ENCODE data around the gene TYW5.

The TYW5 gene

DNA sequence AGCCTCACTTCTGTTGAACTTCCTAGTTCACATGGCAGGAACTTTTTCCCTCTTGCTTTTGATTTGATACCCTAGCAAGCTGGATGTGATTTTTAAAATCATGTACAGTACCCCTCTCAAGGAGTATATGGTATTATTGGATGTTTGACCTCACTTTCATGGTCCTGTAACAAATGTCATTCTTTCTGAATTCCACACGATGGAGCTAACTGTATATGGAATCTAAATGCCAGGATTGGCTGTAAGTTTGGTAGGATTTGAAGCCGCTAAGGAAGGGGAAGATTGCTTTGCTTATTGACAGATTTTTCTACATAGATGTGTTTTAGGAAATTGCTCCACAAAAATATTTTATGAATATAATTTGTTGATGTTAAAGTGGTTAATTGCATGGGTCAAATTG lies 18.4 kb upstream of the TYW5 start:
- no peak for DNase-seq (ENCODE audit: low read depth)

DNA sequence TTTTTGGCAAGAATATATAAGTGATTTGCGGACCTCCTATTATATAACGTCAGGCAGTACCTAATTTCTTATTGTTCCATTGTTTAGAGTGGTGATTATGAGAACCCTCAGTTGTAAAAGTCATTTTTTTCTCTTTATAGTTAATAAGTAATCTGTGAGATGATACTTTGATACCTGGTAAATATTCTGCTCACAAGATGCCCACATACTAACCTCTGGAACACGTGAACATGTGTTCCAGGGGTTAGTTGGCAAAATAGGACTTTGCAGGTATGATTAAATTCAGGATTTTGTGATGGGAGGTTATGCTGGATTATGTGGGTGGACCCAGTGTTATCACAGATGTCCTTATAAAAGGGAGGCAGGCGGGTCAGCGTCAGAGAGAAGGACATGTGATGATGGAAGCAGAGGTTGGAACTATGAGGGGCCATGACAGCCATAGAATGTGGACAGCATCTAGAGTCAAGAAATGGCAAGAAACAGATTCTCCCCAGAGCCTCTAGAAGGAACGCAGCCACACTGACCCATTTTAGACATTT lies 16.9 kb upstream of the TYW5 start:
- no peak for DNase-seq (ENCODE audit: low read depth)

DNA sequence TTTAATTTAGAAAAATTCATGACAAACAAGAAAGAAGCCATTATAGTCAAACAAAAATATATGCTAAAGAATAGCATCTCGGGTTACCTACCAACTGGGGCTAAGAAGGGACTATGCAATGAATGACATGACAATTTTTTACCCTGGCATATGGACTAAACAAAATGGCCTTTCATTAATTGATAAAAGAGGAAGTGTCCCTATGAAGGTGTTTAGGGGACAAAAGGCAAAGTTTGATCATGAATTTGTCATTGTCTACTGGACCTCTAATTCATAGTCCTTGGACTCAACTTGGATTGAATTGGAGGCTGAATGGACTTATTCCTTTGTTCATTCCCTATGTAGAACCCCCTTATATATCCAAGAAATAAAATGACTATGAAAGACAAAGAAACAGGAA lies 12.8 kb upstream of the TYW5 start:
- no peak for DNase-seq (ENCODE audit: low read depth)

DNA sequence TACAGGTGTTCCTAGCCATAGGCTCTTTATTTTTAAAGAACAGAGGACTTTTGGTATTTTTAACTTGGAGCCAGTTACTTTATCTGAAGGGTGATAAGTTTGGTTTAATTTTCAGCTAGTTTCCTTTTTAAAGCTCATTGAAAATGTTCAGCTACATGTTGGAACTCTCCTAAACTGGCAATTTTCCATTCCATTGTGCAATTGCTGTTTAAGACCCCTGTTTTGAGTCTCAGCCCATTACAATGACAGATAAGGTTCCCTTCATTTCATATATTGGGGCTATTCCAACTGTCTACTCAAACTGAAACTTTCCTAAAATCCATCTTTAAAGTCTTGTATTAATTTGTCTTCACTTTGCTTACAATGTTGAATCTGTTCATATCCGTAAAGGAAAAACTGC lies 11.7 kb upstream of the TYW5 start:
- DNase-seq (ENCODE audit: low read depth), result no peak

DNA sequence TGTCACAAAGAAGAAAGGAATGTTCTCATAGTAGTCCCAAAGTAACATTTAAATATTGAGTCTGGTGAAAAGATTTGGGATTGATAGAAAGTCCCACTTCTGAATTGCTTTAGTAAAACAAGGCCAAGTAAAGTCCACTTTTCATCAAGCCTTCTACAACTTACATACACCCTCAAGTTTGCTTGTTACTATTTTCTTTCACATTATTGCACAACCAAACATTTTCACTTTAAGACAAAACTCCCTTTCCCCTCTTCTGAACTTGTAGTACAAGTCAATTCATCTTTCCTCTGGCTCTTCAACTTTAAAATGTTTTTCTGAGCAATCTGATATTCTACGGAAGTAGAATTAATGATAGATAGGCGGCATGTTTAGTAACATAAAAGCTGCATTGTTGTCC lies 11.1 kb upstream of the TYW5 start:
- no peak for DNase-seq (ENCODE audit: low read depth)

DNA sequence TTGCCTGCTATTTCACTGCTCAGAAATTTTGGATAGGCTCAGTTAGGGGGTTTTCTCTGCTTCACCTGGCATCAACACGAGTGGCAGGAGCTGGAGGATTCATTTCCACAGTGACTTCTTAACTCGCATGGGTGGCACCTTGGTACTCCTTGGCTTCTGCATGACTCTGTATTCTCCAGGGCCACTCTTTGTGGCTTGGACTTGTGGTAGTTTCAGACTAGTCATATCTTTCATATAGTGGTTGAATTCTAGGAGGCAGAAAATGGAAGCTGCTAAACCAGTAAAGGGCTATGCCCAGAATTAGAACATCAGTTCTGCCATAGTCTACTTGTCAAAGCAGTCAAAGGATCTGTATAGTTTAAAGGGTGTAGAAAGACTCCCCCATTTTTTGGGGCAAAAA lies 6.9 kb upstream of the TYW5 start:
- DNase-seq (ENCODE audit: low read depth), result no peak

DNA sequence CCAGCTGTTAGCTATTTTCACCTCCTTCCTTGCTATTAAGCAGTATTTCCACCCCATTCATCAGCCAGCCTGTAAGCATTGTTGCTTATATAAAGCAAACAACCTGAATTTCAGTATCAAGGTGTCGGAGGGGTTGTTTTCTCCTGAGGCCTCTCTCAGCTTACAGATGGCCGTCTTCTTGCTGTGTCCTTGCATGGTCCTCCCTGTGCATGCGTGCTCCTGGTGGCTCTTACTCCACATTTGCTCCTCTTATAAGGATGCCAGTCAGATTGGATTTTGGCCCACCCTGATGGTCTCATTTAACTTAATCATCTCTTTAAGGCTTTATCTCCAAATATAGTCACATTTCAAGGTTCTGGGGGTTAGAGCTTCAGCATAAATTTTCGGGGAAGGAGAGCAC lies 2.7 kb upstream of the TYW5 start:
- DNase-seq (ENCODE audit: low read depth), result no peak

DNA sequence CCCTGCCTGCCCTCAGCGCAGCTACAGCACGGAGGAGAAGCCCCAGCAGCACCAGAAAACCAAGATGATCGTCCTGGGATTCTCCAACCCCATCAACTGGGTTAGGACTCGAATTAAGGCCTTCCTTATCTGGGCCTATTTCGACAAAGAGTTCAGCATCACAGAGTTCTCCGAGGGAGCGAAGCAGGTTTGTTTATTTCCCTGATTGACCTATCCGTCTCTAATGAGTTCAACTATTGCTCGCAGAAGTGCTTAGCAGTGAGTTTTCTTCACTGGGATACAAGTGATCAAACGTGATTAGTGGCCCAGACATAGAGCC lies 730 bp upstream of the TYW5 start:
- no peak for DNase-seq (ENCODE audit: low read depth)

DNA sequence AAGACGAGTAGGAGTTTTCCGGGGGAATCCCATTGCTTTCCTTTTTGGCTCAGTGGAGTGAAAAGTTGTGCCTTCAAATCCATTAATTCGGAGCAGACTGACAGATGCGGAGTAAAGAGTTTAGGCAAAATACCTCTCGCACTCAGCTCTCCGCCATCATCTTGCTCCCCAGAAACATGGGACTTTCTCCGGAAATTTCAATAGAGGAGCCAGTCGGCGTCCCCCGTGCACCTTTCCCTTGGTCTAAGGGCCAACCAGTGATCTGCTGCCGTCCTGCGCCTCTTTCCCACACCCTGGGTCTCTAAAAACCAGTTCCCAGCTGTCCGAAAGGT lies 318 bp downstream of the TYW5 start:
- no peak for DNase-seq (ENCODE audit: low read depth)

DNA sequence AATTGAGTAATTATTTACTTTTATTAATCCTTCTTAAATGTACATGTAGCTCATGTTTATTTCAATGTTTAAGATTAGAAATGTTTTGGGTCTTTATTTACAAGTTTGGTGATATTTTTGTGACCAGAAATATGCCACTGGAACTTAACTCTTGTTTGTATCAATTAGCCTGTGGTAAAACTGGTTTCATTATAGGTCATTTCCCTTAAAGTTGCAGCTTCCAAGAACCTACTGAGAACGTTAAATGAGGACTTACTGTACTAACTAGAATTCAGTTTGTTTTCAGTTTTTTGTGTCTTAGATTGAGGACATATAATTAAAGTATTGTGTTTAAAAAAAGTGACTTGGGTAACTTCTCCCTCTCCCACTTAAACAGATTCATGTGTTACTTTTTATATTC lies 4.3 kb downstream of the TYW5 start:
- no peak for DNase-seq (ENCODE audit: low read depth)

DNA sequence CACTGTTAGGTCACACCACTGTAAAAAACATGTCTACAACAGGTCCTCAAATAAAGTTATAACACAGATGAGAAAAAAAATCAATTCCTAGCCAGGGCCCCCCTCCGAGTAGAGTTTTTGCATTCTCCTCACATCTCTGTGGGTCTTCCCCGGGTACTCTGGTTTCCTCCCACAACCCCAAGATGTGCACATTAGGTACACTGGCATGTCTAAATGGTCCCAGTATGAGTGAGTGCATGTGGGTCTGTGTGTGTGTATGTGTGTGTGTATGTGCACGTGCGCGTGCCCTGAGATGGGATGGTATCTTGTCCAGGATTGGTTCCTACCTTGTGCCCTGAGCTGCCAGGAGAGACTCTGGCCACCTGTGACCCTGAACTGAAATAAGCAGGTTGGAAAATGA lies 4.9 kb downstream of the TYW5 start:
- no peak for DNase-seq (ENCODE audit: low read depth)

DNA sequence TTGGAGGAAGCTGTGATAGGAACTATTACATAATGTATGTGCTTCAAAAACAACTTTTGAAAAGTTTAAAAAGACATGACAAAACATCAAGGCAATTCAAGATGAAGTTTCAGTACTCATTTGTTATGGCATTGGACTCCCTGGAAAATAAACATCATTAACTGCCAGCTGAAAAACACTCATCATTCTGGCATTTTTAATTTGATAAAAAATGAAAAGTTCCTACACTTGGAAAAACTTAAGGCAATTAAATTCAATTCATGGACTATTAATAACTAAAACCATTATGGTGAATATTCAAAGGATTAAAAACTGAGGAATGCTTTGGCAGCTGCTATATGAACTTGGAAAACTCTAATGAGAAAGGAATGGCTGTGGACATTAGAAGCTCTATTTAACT lies 8.5 kb downstream of the TYW5 start:
- no peak for DNase-seq (ENCODE audit: low read depth)

DNA sequence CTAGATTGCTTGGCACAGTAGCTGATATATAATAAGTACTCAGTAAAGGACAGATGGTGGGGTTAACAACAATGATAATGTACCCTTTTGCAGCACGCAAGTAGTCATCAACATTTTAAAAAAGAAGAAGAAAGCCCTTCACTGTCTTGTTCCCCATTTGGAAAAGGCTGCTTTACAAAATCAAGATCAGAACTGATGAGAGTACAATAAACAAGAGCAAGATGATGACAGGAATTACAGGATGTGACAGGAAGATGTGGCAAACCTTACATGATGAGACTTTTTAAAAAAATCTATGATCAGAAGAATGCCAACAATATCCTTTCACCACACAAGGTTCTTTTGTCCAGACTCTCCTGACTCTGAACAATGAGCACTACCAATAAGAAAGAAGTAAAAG lies 9.1 kb downstream of the TYW5 start:
- no peak for DNase-seq (ENCODE audit: low read depth)

DNA sequence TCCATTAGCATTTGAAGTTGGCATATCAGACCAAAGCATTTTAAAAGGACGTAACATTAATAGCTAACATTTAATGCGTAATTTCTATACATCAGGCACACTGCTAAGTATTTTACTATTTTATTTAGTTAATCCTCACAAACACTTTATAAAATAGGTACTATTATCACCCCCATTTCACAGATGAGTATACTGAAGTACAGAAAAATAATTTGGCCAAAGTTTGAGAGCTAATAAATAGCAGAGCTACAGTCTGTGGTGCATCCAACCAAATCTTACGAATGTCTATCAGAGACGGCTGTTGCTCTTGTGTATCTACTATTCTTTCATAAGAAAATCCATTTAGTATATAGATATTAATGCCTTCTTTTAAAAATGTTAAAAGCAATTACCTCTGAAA lies 11.9 kb downstream of the TYW5 start:
- no peak for DNase-seq (ENCODE audit: low read depth)

DNA sequence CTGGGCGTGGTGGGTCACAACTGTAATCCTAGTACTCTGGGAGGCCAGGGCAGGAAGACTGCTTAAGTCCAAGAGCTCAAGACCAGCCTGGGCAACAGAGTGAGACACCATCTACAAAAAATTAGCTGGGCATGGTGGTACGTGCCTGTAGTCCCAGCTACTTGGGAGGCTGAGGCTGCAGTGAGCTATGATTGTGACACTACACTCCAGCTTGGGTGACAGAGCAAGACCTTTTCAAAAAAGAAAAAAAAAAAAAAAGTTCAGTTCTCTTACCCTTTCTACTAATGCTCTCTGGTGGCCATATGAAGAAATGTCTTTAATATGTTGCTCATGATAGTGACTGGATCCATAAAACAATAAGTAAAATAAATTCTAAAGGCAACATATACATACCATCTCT lies 14.9 kb downstream of the TYW5 start:
- no peak for DNase-seq (ENCODE audit: low read depth)

DNA sequence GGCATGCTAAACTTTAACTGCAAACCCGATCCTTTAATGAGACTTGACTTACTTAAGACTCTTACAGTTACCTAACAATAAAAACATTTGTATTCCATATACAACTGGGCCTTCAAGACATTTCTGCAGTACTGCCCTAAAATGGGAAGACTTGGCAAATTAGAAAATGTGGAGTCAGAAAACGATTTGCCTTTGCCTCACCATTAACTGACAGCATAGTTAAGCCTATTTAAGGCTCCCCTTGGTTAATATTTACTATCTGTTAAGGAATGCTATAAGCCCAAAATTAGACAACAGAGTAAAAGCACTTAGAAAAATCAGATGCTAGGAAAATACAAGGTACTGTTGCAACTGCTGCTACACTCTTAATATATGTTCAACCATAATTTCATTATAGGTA lies 18.7 kb downstream of the TYW5 start:
- no peak for DNase-seq (ENCODE audit: low read depth)

DNA sequence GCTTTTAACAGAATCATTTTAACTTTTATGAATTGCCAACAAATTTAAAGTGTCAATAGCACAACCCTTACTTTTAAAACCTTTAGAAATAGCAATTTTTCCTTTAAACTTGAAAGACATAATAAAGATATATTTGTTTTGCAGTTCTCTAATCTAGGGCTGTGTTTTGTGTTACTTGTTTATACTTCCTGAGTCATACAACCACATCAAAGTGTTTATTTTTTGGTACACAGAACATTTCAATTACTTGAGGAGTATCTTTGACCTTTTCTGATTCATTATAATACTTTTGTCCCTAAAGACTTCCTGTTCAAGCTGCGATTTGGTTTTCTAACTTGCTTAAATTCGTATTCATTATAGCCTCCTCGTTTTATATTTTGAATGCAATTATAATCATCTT lies 21.8 kb downstream of the TYW5 start:
- no peak for DNase-seq (ENCODE audit: low read depth)

DNA sequence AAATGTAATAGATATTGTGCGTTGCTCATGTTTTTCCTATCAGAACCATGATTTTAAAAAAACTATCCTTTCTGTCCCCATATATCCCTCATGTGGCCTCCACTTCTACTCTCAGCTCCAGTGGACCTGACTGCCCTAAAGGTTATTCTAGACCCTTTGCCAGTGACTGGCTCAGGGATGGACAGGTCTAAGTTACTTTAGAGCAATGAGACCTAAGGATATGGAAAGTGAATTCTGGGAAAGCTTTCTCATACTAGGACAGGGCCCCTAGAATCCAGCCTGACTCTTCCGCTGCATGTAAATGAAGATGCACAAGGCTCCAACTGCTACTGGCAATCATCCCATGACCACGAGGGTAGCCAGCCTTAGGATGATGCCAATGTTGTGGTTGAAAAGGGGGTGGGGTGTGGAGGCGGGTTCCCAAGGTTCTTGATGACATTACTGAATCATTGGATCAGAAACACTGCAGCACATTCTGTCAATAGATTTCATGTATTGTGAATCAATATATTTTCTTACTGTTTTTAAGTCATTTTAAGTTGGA lies 22.9 kb downstream of the TYW5 start:
- DNase-seq (ENCODE audit: low read depth), result no peak

DNA sequence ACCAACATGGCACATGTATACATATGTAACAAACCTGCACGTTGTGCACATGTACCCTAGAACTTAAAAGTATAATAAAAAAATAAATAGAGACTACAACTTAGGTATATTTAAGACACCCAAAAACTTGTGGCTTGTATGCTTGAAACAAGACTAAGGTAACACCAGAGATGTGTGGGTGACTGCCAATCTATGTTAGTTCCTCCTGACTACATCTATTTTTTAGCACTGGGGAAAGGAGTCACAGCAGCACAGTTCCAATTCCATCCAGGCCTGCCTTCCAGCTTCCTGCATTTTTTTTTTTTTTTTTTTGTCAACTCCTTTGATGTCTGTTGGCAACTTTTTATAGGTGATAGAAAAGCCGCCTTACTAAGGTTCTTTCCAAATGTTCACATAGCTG lies 26.0 kb downstream of the TYW5 start:
- DNase-seq (ENCODE audit: low read depth), result no peak

DNA sequence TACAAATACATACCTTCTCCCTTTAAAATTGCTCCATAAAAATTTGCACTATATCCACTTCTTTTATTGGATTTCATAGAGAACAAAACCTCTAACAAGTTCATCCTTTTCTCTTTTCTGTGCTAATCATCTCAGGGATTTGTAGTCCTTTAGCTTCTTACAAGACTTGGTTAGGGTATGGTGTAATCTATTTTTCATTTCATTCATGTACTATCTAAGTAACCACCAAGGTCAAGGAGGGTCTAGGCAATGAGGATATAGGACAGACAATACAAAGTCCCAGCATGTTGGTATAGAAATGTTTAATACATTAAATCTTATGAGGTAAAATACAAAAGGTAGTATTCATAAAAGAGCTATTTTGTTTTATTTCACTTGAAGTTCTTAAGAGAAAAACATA lies 26.7 kb downstream of the TYW5 start:
- no peak for DNase-seq (ENCODE audit: low read depth)

DNA sequence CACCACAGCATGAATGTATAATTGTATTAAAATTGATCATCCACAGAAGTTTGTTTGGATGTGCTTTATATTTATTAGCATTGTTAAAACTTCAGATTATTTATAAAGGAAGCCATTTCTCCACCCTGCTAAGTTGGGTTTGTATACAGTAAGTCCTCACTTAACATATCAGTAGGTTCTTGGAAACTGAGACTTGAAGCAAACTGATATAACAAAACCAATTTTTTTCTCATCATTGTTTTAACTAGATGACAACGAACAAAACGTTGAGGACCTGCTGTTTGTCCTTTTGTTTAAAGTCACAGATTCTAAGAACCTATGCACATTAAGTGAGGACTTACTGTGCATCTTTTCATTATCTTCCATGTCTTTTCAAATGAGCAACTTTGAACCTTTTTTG lies 27.1 kb downstream of the TYW5 start:
- no peak for DNase-seq (ENCODE audit: low read depth)

DNA sequence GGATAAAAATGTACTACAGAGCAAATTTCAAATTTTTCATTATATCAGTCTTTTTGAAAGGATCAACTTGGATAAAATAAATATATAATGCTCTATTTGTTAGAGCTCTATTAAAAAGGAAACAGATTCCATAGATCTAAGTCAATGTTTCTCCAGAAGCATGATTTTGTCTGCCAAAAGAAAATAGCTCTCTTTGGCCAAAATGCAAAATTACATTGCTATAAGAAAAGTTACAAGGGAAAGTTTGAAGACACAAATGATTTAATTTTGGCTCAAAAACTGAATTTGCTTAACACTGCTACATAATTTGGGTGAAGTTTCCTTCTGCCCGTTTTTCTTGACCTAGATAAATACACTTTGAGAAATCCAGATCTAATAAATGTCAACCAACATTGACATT lies 28.5 kb downstream of the TYW5 start:
- DNase-seq (ENCODE audit: low read depth), result no peak

DNA sequence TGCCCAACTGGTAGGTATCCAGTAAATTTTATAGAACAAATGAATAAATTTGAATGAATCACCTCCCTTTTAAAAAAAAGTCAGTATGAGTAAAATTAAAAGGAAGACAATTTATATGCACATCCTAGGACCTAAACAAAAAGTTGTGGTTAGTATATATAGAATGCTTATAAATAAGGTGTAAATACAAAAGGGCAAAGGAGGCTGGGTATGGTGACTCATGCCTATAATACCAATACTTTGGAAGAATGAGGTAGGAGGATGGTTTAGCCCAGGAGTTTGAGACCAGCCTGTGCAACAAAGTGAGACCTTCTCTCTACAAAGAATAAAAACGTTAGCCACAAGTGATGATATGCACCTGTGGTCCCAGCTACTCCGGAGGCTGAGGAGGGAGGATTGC lies 31.4 kb downstream of the TYW5 start:
- DNase-seq (ENCODE audit: low read depth), result no peak

DNA sequence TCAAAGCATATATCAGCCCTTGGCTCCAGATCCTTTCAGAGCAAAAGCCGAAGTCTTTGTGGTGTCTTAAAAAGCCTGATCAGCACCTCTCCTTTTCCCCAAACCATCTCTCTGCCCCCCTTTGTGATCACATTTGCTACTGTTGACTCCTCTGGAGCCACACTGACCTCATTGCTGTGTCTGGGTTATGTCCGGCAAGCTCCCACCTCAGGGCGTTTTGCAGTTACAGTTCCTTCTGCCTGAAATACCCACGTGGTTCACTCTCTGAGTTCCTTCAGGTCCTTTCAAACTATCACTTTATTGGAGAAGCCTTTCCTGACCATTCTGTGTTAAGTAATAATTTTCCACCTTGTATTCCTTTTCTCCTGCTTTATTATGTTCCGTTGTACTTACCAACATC lies 32.4 kb downstream of the TYW5 start:
- DNase-seq (ENCODE audit: low read depth), result no peak

DNA sequence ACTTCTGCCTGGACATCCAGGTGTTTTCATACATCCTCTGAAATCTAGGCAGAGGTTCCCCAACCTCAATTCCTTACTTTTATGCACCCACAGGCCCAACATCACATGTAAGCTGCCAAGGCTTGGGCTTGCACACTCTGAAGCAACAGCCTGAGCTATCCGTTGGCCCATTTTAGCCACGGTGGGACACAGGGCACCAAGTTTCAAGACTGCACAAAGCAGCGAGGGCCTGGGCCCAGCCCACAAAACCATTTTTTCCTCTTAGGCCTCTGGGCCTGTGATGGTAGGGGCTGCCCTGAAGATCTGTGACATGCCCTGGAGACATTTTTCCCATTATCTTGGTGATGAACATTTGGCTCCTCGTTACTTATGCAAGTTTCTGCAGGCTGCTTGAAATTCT lies 38.3 kb downstream of the TYW5 start:
- no peak for DNase-seq (ENCODE audit: low read depth)
